ENCODE measurements around the gene UNC5CL.
"Not testable (repeated sequence)": the region's sequence is repeated elsewhere in the genome, so short reads cannot be mapped to it uniquely, and the experiment has no call there.

Gene UNC5CL

DNA sequence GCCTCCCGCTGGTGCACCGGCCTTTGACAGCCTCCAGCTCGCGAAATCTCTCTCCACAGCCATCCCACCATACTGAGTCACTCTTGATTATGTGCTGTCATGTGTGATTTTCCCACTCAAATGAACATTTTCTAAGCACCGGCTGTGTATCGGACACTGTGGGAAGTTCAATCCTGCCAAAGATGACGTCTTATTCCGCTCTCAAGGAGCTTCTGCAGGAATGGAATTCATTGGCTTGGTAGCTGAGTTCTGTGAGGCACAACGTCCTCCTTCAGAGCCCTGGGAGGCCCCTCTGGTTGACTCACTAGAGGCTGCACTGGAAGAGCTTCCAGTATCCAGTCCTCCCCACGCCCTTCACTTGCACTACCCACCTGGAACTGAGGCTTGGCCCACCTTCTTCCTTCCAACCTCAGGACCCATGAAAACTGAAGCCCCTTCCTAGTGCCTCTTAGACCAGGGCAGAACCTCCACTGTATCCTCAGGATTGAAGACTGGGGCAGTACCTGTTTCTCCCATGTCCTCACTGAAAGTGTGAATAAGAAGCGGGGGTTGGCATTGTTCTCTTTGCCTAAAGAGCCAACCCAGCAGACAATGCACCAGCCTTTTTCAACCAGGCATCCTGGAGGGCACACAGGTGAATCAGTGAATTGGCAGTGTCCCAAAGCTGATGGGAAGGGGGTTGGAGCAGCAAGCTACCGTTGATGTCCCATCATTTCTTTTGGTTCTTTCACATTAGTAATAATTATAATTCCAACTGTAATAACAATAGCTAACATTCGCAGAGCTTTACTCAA is 1.7 kb downstream of the UNC5CL start:
- no peak for DNase-seq

DNA sequence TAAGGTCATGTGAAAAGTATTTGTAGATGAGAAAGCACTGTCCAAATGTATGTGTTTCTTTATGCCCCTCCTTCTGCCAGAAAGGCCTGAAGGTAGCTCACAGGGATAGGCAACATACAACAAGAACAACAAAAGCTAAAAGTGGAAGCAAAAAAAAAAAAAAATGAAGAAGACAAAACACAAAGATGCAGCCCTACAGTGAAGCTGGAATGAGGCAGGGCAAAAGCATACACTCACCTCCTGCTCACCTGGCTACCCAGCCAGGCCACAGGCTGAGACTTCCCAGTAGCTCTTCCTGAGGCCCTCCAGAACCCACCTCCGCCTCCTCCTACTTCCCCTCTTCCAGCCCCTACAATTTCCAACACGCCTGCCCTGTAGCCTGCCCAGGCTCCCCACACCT is 2.4 kb downstream of the UNC5CL start:
- no peak for DNase-seq

DNA sequence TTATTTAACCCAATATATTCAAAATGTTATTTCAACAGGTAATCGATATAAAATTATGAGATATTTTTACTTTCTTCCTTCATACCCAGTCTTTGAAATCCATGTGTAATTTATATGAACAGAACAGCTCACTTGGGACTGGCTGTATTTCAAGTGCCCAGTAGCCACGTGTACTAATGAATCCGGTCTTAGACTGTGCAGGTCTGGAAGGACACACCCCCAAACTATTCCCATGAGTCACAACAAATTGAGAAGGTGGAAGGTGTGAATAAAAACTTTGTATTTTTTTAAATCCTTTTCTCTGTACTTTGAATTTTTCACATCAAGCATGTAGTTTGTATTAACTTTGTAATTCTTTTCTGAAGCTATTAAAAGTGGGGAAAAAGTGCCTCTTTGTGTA is 2.8 kb downstream of the UNC5CL start:
- no peak for DNase-seq

DNA sequence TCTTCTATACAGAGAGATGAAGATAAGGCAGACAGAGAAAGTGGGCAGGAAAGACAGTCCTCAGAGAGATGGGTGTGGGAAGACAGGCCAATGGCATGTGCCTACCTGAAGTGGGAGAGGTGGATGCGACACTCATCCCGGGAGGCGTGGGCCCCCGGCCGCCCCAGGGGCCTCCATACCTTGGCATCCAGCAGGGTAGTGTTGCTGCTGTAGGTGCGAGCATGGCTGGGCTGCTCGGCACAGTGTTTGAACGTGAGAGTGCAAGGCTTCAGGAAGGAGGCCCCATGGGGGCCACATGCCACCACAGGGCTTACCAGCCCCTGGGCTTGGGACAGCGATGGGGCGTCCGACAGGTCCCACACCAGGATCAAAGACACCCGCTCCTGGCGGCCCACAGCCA is 5.2 kb downstream of the UNC5CL start:
- DNase-seq = no peak

DNA sequence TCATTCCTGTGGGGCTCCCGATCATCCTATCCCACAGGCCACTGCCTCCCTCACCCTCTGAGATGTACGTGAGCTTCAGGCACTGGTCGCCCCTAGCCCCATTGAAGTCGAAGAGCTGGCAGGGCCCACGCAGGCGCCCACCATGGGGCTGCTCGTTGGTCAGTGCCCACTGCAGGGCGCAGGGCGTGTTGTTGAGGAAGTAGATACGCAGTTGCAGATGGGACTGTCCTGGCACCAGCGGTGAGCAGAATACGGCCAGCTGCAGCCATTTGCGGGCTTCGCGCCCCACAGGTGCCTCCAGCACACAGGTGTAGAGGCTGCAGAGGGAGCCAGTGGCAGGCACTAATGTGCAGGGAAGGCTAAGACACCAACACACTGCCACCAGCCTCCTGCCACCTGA is 6.2 kb downstream of the UNC5CL start:
- DNase-seq = no peak

DNA sequence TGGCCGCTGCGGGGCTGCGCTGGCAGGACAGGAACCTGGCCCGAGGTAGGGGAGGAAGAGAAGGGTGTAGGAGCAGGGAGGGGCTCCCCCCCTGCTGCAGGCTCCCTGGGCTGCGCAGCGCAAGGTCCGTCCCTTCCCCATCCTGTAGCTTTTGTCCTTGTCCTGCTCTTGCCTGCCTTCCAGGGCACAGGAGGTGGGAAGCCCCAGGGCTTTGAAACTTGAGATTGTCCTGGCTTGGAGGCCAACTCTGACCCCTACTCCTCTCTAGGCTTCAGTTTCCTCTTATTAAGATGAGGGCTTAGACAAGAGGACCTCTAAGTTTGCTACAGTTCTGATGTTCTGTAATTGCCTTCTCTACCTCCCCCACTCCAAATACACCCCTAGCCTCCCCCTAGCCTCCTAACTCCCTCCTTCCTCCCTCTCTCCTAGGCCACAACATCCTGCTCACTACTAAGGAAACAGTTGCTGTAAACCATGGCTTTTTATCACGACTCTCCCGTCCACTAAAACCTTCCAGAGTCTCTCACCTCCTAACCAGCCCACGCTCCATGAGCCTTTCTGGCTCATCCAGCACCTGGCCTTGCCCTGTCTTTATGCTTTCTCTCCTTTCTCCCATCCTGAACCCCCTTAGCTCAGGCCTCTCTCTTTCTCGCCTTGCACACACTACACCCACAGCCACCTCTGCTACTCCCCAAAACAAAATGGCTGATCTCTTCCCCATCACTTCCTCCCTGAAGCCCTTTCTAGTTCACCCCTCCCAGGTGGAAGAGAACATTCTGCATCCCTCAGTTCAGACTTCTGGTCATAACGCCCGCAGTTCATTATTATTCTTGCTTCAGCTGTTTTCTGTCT is 10.2 kb downstream of the UNC5CL start:
- no peak for DNase-seq

DNA sequence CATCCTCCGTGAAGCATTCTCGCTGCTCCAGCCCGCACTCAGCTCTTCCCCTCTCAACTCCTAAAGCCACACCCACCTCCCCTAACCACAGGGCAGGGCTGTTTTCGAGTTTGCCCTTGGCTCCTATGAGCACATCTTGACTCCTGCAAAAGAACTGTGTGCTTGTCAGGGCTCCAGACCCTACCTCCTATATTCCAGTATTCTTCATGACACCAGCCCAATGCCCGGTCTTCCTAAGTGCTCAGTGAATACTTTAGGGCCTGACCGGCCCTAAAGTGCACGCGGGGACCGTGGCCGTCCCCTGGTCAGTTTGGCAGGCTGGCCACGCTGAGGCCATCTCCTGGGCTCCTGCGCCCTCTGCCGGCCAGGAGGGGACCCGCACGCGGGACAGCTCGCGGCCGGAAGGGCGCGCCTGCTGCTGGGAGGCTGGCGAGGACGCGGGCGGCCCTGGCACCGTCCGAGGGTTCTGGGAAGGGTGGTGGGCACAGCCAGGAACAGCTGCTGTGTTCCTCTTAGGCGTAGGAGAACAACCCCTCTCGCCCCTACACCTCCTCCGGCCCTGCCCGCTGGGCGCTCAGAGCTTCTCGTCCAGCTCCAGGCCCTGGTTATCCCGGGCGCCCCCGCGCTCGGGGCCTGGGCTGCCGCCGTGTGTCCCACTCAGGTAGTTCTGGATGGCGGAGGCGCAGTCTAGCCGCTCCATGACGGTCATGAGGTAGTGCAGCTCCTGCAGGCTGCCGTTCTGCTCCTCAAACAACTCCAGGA is 11.0 kb downstream of the UNC5CL start:
- DNase-seq = peak; percentile 81 to 92 (median 90)

DNA sequence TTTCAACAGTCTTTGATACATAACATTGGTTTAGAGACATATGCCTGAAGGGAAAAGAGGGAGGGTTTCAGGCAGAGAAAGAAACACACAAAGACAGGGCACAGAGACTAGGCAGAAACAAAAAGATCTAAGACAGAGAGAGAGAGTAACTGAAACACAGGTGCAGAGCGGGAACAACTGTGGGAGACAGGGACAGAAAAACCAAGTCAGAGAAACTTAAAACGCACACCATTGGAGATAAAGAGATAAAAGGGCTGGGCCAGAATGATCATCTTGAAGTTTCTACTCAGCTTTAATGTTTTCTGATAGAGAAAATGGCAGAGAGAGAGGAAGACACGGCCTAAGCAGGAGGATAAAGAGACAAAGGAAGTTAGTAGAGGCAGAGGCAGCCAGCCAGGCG is 11.8 kb downstream of the UNC5CL start:
- no peak for DNase-seq

DNA sequence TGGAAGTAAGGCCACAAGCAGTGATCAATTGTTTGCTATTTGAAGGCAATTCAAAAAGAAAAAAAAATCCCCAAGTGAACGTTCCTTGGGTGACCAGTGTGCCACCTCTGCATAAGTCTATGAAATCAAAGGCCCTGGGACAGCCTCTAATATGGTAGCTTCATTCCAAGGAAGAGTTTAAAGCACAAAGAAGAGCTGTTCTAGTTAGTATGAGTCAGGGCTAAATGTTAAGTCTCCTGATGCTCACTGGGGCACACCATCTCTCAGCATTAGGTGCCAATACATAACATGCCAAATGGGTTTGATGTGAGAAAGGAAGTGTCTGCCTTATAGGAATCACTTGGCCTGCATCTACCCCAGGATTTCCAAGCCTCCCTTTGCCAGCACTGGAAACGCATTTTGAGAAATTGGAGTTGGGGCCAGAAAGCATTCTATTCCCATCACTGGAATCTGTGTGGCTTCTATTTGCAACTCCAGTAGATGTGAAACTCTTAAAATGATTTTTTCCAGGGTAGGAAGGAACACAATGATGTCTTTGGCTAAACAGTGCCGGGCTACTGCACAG is 13.0 kb downstream of the UNC5CL start:
- DNase-seq = no peak

DNA sequence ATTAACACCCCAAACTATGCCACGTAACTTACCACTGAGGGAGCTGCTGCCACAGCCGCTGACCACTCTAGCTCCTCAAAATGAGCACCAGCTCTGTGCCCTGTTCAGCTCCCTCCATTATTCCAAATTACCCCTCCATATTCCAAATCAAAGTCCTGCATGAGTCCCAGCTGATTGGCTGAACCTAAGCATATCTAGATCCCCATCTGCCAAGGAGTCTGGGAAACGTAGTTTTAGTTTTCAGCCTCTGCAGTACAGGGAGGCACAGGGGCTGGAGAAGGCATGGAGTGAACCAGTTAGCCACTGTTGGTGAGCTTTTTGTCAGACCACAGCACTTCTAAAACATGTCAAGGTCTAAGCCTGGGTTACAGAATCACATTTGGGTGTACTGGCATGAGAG is 15.9 kb downstream of the UNC5CL start:
- DNase-seq = no peak

DNA sequence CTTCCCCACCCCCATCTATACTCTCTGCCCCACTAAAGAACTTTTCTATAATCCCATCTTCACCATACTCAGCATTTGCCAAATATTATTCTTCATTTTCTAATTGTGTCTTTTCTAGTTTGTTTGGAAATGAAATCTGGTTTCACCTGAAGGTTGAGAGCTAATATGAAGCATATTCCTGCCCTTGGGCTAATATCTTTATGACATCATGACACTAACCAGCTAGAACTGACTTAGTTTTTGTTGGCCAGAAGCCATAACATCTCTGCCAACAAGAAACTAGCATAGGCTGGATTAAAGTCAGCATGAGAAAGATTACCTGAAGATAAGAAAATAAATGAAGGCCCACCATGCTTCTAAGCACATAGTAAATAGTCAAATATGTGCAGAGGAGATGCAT is 16.7 kb downstream of the UNC5CL start:
- DNase-seq = no peak

DNA sequence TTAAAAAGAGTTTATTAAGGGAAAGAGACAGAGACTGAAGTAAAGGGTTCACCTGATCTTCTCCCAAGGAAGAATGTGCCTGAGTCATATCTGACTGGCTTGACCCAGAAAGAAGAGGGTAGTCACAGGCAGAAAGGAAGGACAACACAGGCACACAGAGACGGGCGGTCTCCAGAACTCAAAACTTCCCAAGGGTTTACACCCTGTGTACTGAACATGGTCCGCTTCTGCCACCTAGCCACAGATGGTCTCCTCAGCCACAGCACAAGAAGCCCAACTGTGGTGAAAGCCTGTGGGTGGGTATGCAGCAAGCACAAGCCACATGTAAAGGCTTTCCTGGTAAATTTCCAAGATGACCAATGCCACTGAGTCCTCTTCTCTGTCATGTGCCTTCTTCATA is 17.2 kb downstream of the UNC5CL start:
- peak in 1 of 3 donors; percentile 9 for DNase-seq

DNA sequence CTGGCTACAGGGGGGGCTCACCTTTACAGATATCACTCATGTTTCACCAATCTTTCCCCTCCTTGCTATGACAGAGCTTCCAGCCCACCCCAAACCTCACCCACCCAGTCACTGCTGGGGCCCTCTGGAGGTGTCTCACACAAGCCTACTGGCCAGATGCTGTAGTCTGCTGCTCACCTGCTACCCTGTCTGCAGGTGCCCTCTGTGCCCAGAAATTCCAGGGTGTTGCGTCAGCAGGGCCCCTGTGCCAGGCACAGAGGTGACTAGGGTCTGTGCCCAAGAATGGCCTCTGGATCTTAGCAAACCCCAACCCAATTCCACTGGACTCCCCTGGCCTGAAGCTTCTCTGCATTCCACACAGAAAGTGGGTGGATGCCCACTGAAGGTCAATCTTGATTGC is 21.4 kb downstream of the UNC5CL start:
- DNase-seq = no peak

DNA sequence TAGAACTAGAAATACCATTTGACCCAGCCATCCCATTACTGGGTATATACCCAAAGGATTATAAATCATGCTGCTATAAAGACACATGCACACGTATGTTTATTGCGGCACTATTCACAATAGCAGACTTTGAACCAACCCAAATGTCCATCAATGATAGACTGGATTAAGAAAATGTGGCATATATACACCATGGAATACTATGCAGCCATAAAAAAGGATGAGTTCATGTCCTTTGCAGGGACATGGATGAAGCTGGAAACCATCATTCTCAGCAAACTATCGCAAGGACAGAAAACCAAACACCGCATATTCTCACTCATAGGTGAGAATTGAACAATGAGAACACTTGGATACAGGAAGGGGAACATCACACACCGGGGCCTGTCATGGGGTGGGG is 23.2 kb downstream of the UNC5CL start:
- DNase-seq = not testable (repeated sequence)

DNA sequence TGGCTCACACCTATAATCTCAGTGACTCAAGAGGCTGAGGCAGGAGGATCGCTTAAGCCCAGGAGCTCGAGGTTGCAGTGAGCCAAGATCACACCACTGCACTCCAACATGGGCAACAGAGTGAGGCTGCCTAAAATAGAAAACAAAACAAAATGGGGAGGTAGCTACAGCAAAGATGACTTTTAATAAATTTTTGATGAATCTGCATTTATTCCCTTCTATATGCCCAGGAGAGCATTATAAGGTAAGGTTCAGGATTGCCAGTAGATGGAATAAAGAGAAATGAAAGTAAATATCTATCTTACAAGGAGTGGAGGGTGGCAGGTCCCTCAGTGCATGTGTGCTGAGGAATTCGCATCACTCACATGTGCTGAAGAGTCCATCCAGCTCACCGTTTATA is 24.2 kb downstream of the UNC5CL start:
- DNase-seq = no peak

DNA sequence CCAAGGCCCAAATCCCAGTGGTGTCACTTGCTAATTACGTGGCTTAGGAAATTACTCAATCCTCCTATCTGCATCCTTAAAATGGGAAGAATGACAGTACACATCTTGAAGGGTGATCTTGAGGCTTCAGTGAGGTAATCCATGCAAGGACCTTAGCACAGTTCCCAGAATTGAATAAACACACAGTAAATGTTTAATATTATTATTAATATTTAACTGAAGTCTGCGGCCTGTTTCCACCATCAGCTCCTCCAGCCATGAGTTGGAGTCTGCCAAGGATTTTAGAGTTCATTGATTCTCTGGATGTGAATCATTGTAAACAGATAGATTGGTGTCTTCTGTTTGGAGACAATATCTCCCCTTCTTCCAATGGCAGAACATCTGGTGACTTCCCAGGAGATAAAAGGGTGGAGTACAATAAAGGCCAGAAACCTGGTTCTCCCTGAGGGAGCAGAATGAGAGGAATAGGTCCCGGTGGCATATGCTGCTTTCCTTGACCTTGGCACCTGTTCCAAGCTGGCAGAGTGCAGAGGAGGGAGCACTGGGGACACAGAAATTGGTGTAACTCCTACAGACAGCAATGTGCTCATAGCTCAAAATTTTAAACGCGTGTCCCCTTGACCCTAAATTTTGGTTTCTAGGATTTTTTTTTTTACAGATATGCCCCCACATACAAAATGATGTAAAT is 25.4 kb downstream of the UNC5CL start:
- peak; percentile 26 to 50 (median 49) for DNase-seq

DNA sequence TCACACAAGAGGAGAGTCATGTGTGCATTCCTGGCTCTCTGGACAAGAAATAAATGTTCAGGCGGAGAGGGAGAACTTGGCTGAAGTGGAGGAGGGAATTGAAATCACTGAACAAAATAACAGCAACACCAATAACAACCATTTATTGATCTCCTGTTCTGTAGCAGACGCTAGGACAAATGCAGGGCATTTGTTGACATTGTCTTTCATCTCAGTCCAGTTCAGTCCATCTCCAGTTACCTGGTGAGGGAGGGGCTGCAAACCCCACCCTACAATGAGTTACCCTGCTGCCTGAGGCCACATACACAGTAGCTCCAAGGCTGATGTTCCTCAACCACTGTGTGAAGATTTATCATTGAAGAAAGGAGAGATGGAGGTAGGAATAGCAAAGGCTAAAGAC is 27.3 kb downstream of the UNC5CL start:
- no peak for DNase-seq

DNA sequence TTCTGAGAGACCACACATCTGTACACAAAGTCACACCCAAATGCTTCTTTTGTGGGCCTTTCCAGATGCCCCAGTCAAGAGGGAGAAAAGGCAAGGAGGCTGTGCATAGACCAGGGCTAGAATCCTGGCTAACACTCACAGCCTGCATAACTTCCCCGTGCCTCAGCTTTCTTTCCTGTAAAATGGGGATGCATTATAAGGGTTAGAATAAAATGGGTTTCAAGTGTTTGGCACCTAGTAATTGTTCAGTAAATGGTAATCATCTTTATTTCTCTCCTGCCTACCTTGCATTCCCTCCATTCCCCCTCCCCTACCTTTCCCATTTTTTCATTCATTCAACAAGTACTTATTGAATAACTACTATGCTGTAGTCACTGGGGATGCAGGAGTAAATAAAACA is 29.4 kb downstream of the UNC5CL start:
- no peak for DNase-seq

DNA sequence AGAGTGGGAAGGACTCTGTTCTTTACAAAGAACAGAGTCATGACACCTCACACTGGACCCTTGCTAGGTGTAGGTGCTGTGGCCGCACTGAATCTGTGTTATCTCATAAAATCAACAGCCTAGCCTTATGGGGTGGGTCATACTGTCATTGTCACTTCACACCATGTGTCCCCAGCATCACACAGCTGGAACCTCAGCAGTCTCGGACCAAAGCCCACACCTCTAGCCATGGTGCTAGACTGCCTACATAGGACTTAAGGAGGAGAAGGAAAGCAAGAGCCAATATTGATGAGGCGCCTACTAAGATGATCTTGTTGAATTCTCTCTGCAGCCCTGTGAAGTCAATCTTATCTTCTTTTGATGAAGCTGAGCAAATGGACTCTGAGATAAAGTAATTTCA is 31.0 kb downstream of the UNC5CL start:
- no peak for DNase-seq

DNA sequence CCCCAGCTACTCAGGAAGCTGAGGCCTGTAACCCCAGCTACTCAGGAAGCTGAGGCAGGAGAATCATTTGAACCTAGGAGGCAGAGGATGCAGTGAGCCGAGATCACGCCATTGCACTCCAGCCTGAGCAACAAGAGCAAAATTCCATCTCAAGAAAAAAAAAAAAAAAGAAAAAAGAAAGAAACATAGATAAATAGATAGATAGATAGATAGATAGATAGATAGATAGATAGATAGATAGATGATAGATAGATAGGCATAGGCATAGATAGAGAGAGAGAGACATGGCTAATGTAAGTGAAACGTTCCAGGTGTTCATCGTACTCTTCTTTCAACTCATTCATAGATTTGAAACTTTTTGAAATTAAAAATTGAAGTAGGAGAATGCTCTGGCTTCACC is 32.0 kb downstream of the UNC5CL start:
- not testable (repeated sequence) for DNase-seq

DNA sequence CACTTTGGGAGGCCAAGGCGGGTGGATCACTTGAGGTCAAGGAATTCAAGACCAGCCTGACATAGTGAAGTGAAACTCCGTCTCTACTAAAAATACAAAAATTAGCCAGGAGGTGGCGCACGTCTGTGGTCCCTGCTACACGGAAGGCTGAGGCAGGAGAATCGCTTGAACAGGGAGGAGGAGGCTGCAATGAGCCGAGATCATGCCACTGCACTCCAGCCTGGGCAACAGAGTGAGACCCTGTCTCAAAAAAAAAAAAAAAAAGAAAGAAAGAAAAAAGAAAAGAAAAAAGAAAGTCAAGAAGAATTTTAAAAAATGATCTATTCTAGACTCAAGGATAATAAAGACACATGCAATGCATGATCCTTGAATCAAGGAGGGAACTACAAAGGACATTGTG is 32.8 kb downstream of the UNC5CL start:
- DNase-seq = peak; percentile 82 to 85 (median 83)

DNA sequence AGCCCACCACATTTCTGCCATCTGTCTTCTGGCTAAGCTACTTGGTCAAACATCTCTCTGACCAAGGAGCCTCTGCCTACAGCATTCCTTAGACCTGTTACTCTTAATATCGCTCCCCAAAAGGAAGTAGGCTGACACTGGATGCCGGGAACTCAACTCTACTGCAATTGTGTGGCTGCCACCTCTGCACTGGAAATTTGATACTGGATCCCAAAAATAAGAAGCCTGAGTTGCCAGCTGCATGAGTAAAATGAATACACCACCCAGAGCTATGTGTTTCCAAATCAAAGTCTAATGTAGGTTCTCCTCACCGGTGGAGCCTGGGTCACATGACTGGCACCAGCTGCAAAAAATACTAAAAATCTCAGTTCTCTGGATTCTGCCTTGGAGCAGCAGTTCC is 36.9 kb downstream of the UNC5CL start:
- no peak for DNase-seq

DNA sequence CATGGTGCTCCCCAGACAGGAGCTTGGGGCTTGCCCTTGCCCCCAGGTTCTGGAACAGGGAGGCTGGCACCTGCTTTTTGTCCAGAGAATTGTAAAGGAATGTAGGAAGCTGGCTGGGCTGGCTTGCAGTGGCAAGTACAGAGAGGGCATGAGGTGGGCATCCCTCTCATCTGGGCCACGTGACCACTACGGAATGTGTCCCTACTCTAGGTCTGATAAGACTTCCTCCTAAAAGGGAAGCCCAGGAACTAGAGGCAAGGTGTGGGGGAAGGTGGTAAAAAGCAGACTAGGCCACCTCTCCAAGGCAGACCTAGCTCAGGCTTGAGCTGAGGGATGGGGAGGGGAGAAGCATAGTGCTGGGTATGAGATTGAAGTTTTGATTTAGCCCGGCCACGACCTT is 38.8 kb downstream of the UNC5CL start:
- DNase-seq = no peak
